GM18520 (cell line): Measurements from ENCODE around the gene RTEL1.
"Not testable (repeated sequence)": the region's sequence is repeated elsewhere in the genome, so short reads cannot be mapped to it uniquely, and the experiment has no call there.

Source experiments
- ATAC-seq: cut with Tn5 transposase; IDR thresholded peaks from one replicate; pipeline ENCODE4 v1.9.1; 2021; ENCODE audit not compliant: unreplicated experiment

RTEL1 gene

GRCh38 chr20:63665708-63666107 is 7.6 kb downstream of the RTEL1 start:
- no peak for ATAC-seq

GRCh38 chr20:63667858-63668257 is 9.7 kb downstream of the RTEL1 start:
- no peak for ATAC-seq

GRCh38 chr20:63668351-63668750 is 10.2 kb downstream of the RTEL1 start:
- no peak for ATAC-seq

GRCh38 chr20:63671695-63672094 is 13.6 kb downstream of the RTEL1 start:
- ATAC-seq = not testable (repeated sequence)

GRCh38 chr20:63672666-63673065 is 14.6 kb downstream of the RTEL1 start:
- no peak for ATAC-seq

- ATAC-seq = no peak
These were observed 15.8 kb downstream of the RTEL1 start for GRCh38 chr20:63673951-63674350.

GRCh38 chr20:63675681-63676368 is 17.7 kb downstream of the RTEL1 start:
- ATAC-seq = no peak

GRCh38 chr20:63678071-63678470 is 20.0 kb downstream of the RTEL1 start:
- no peak for ATAC-seq

GRCh38 chr20:63678667-63679465 is 20.8 kb downstream of the RTEL1 start:
- no peak for ATAC-seq

GRCh38 chr20:63679799-63680305 is 21.7 kb downstream of the RTEL1 start:
- ATAC-seq = no peak

GRCh38 chr20:63680427-63680826 is 22.3 kb downstream of the RTEL1 start:
- no peak for ATAC-seq

GRCh38 chr20:63680857-63681608 is 22.9 kb downstream of the RTEL1 start:
- ATAC-seq = no peak

GRCh38 chr20:63681609-63682142 is 23.6 kb downstream of the RTEL1 start:
- ATAC-seq = no peak

- no peak for ATAC-seq
These were observed 24.4 kb downstream of the RTEL1 start for GRCh38 chr20:63682384-63683139.

- no peak for ATAC-seq
These were observed 27.3 kb downstream of the RTEL1 start for GRCh38 chr20:63685269-63686026.

- ATAC-seq = no peak
These were observed 28.0 kb downstream of the RTEL1 start for GRCh38 chr20:63686094-63686491.

- ATAC-seq = no peak
These were observed 28.6 kb downstream of the RTEL1 start for GRCh38 chr20:63686492-63687321.

GRCh38 chr20:63687419-63688178 is 29.5 kb downstream of the RTEL1 start:
- no peak for ATAC-seq
